ENCODE data around the gene ZNF503.

GRCh38 chr10:75439811-75440210 lies 38.2 kb upstream of the ZNF503 start:
- no peak for TF ChIP-seq CTCF (conservative IDR thresholded peaks at IDR 0.05; ENCODE audit: low read length)
- TF ChIP-seq EZH2phosphoT487 (IDR thresholded peaks at IDR 0.05; ENCODE audit: borderline replicate concordance): no peak
